CD14-positive monocyte (primary cell): ENCODE measurements around the gene NR2F6. TPM values are rescaled to one million over a fixed set of nuclear protein-coding genes. Genes with fewer than 3 reads are reported as not detected.

Source experiments
- DNase-seq, 3 donors: peaks; one replicate each; pipeline ENCODE4 v3.0.0-alpha.2; 2011 to 2022
- H2AFZ ChIP-seq: 2 replicates; pipeline ENCODE4 v1.6.0; 2012; ENCODE audit warnings: mild to moderate bottlenecking, low read depth, low read length, inconsistent platforms; ENCODE audit not compliant: insufficient read depth, poor library complexity, severe bottlenecking
- H3K27ac ChIP-seq, 2 donors: 1 replicate in 1 of 2; 2 replicates in 1 of 2; pipeline ENCODE4 v1.5.1; 2012 to 2013; ENCODE audit warnings: low read length in 2 of 2, control low read depth in 1 of 2, inconsistent platforms in 1 of 2, low read depth in 1 of 2, mild to moderate bottlenecking in 1 of 2
- H3K27me3 ChIP-seq, 2 donors: one replicate each; pipeline versions ENCODE4 v1.6.0 to v1.6.1; 2011 to 2013; ENCODE audit warnings: low read length in 2 of 2; ENCODE audit not compliant: control insufficient read depth in 2 of 2, insufficient read depth in 2 of 2
- H3K36me3 ChIP-seq, 2 donors: replicated peaks in 1 of 2; 1 replicate in 1 of 2; 2 replicates in 1 of 2; pipeline versions ENCODE4 v1.5.1 to v1.6.1; 2012 to 2013; ENCODE audit warnings: low read length in 2 of 2, control low read depth in 1 of 2, inconsistent platforms in 1 of 2, mild to moderate bottlenecking in 1 of 2; ENCODE audit not compliant: insufficient read depth in 2 of 2, control insufficient read depth in 1 of 2
- H3K4me1 ChIP-seq, 2 donors: 1 replicate in 1 of 2; 2 replicates in 1 of 2; pipeline versions ENCODE4 v1.5.1 to v1.6.1; 2012 to 2013; ENCODE audit warnings: low read length in 2 of 2, control low read depth in 1 of 2, inconsistent platforms in 1 of 2, mild to moderate bottlenecking in 1 of 2, moderate library complexity in 1 of 2; ENCODE audit not compliant: insufficient read depth in 2 of 2, control insufficient read depth in 1 of 2
- H3K4me2 ChIP-seq: replicated peaks from 2 replicates; pipeline ENCODE3; 2012; ENCODE audit warnings: low read length, moderate library complexity, mild to moderate bottlenecking; ENCODE audit not compliant: poor library complexity, severe bottlenecking; ENCODE audit errors: extremely low read depth
- H3K4me3 ChIP-seq, 3 experiments: fragments of 200-600 bp in 1 of 3; sonication (generic) in 1 of 3; replicated peaks in 1 of 3; 1 replicate in 2 of 3; 2 replicates in 1 of 3; pipeline ENCODE4 v1.5.1; 2011 to 2013; ENCODE audit warnings: low read length in 3 of 3, mild to moderate bottlenecking in 3 of 3, control low read depth in 2 of 3, low read depth in 2 of 3, inconsistent platforms in 1 of 3, moderate library complexity in 1 of 3
- H3K79me2 ChIP-seq: 2 replicates; pipeline ENCODE4 v1.6.0; 2012; ENCODE audit warnings: mild to moderate bottlenecking, control low read depth, inconsistent platforms, low read length, moderate library complexity; ENCODE audit not compliant: insufficient read depth
- H3K9ac ChIP-seq: 2 replicates; pipeline ENCODE4 v1.6.0; 2017; ENCODE audit warnings: low read length, mild to moderate bottlenecking; ENCODE audit not compliant: insufficient read depth, poor library complexity, severe bottlenecking
- H3K9me3 ChIP-seq, 2 donors: replicated peaks in 1 of 2; 1 replicate in 1 of 2; 2 replicates in 1 of 2; pipeline versions ENCODE4 v1.5.1 to v1.6.1; 2012 to 2013; ENCODE audit warnings: low read length in 2 of 2, control low read depth in 1 of 2; ENCODE audit not compliant: control insufficient read depth in 1 of 2, insufficient read depth in 1 of 2
- H4K20me1 ChIP-seq: 2 replicates; pipeline ENCODE4 v1.6.0; 2012; ENCODE audit warnings: mild to moderate bottlenecking, low read length, control low read depth, moderate library complexity; ENCODE audit not compliant: insufficient read depth
- H3K27ac Mint-ChIP-seq, 7 donors: one replicate each; pipeline ENCODE4 v1.8.0; 2020; ENCODE audit warnings: mild to moderate bottlenecking in 7 of 7, mixed read lengths in 7 of 7, moderate library complexity in 6 of 7, inconsistent platforms in 2 of 7
- H3K27me3 Mint-ChIP-seq, 3 donors: one replicate each; pipeline ENCODE4 v1.8.0; 2021 to 2022; ENCODE audit warnings: low read depth in 3 of 3, mild to moderate bottlenecking in 3 of 3, mixed read lengths in 3 of 3, moderate library complexity in 3 of 3, inconsistent platforms in 1 of 3
- H3K36me3 Mint-ChIP-seq, 2 donors: one replicate each; pipeline ENCODE4 v1.8.0; 2020; ENCODE audit warnings: mixed read lengths in 2 of 2, inconsistent platforms in 1 of 2, mild to moderate bottlenecking in 1 of 2
- H3K4me1 Mint-ChIP-seq: one replicate; pipeline ENCODE4 v1.8.0; 2020; ENCODE audit warnings: mild to moderate bottlenecking, mixed read lengths
- H3K4me3 Mint-ChIP-seq, 2 donors: one replicate each; pipeline ENCODE4 v1.8.0; 2020; ENCODE audit warnings: mild to moderate bottlenecking in 2 of 2, mixed read lengths in 2 of 2, moderate library complexity in 1 of 2
- H3K9me3 Mint-ChIP-seq, 7 donors: one replicate each; pipeline ENCODE4 v1.8.0; 2020 to 2022; ENCODE audit warnings: mixed read lengths in 7 of 7, mild to moderate bottlenecking in 6 of 7, moderate library complexity in 6 of 7, inconsistent platforms in 2 of 7
- CTCF ChIP-seq: fragments of 200-600 bp; IDR thresholded peaks from one replicate; pipeline ENCODE4 v1.8.0; 2022; ENCODE audit warnings: antibody characterized with exemption, mild to moderate bottlenecking
- WGBS: methylation state at CpG from one replicate; pipeline ENCODE4 v1.1.5; 2013; ENCODE audit warnings: missing lambda C conversion rate; ENCODE audit not compliant: insufficient coverage; 5-methylcytosine and 5-hydroxymethylcytosine counted together
- intact Hi-C, 2 donors: fragments of 100-400 bp; cut with micrococcal nuclease; formaldehyde crosslinking; loops; one replicate each; pipeline versions ENCODE4 v1.15.0 to v1.15.1; 2023
- polyA plus RNA-seq, 3 donors: library from polyadenylated mRNA; depleted of rRNA in 1 of 3; unstranded in 2 of 3; stranded (reverse) in 1 of 3; fragments of 300-500 nt in 2 of 3; fragments of >200 nt in 1 of 3; fragmentation: Illumina TruSeq in 2 of 3; gene quantifications; 1 replicate in 2 of 3; 2 replicates in 1 of 3; pipeline ENCODE4 v1.2.3, GENCODE V29; 2012 to 2021

NR2F6 gene
- polyA plus RNA-seq, 3 donors: 0.87 to 5.1 (median 1.7) TPM

- Histone ChIP-seq H3K27me3 (peaks cover 0 to 7% of the 10 kb centered on the region in 2 donors), H3K9me3 (no peaks in the 10 kb centered on the region), H3K36me3 (peaks cover 0 to 6% of the 10 kb centered on the region in 2 donors), H3K4me3 (no peak overlapping the region), H3K9ac (no peak overlapping the region), H3K27ac (no peak overlapping the region), H3K79me2 (peaks cover 6% of the 10 kb centered on the region), H2AFZ (no peak overlapping the region), H4K20me1 (peaks cover 31% of the 10 kb centered on the region), H3K4me2 (no peak overlapping the region), H3K4me1 (peaks cover 14 to 26% of the 10 kb centered on the region in 2 donors)
- peaks cover 8 to 14% of the 10 kb centered on the region in 2 donors for H3K36me3 Mint-ChIP-seq
- no peak overlapping the region for H3K27ac Mint-ChIP-seq
- H3K4me3 Mint-ChIP-seq: peak overlapping the region in 1 of 2 donors; percentile 28
- no peak for DNase-seq
- TF ChIP-seq CTCF: no peak
- peaks cover 0 to 6% (median 3%) of the 10 kb centered on the region in 7 donors for H3K9me3 Mint-ChIP-seq
- peaks cover 19% of the 10 kb centered on the region for H3K4me1 Mint-ChIP-seq
- WGBS: 97% methylated on average over 3 of the region's 6 CpGs
- H3K27me3 Mint-ChIP-seq: peaks cover 7 to 14% (median 13%) of the 10 kb centered on the region in 3 donors
- intact Hi-C loops: no loop called here
These were observed 4.8 kb downstream of the NR2F6 start for GRCh38 chr19:17240826-17241399.

- intact Hi-C loops: no loop called here
- peaks cover 0 to 6% (median 3%) of the 10 kb centered on the region in 7 donors for H3K9me3 Mint-ChIP-seq
- H3K36me3 Mint-ChIP-seq: peaks cover 8 to 14% of the 10 kb centered on the region in 2 donors
- Histone ChIP-seq H3K9ac (no peak overlapping the region), H3K27me3 (peaks cover 0 to 7% of the 10 kb centered on the region in 2 donors), H3K4me3 (no peak overlapping the region), H3K27ac (no peak overlapping the region), H3K4me1 (peaks cover 16 to 33% of the 10 kb centered on the region in 2 donors), H3K4me2 (no peak overlapping the region), H4K20me1 (peaks cover 31% of the 10 kb centered on the region), H3K9me3 (no peaks in the 10 kb centered on the region), H3K79me2 (peaks cover 6% of the 10 kb centered on the region), H2AFZ (no peak overlapping the region), H3K36me3 (peaks cover 0 to 6% of the 10 kb centered on the region in 2 donors)
- no peak overlapping the region for H3K27ac Mint-ChIP-seq
- no peak for DNase-seq
- 87% methylated on average over 13 of the region's 24 CpGs for WGBS
- H3K4me1 Mint-ChIP-seq: peaks cover 19% of the 10 kb centered on the region
- no peak overlapping the region for H3K4me3 Mint-ChIP-seq
- no peak for TF ChIP-seq CTCF
- H3K27me3 Mint-ChIP-seq: peaks cover 7 to 14% (median 13%) of the 10 kb centered on the region in 3 donors
These were observed 5.5 kb downstream of the NR2F6 start for GRCh38 chr19:17240062-17240752.
